Neuron (in vitro differentiated cells): Measurements from ENCODE around the gene EFHD1.
"Not testable (repeated sequence)": the region's sequence is repeated elsewhere in the genome, so short reads cannot be mapped to it uniquely, and the experiment has no call there.

ENCODE experiments used
- H2AFZ ChIP-seq: one replicate; pipeline ENCODE4 v1.6.1; 2013; ENCODE audit warnings: low read depth, mild to moderate bottlenecking, inconsistent platforms, low read length, moderate library complexity
- H3K27me3 ChIP-seq: one replicate; pipeline ENCODE4 v1.6.1; 2013; ENCODE audit warnings: low read length; ENCODE audit not compliant: insufficient read depth
- H3K36me3 ChIP-seq: one replicate; pipeline ENCODE4 v1.6.1; 2013; ENCODE audit warnings: low read length; ENCODE audit not compliant: insufficient read depth
- H3K4me1 ChIP-seq: one replicate; pipeline ENCODE4 v1.6.1; 2013; ENCODE audit warnings: low read length; ENCODE audit not compliant: insufficient read depth
- H3K4me3 ChIP-seq: 2 replicates; pipeline ENCODE4 v1.5.1; 2013; ENCODE audit warnings: mild to moderate bottlenecking, low read length, moderate library complexity
- H3K9me3 ChIP-seq: one replicate; pipeline ENCODE4 v1.6.1; 2013; ENCODE audit warnings: low read length

Gene EFHD1

DNA sequence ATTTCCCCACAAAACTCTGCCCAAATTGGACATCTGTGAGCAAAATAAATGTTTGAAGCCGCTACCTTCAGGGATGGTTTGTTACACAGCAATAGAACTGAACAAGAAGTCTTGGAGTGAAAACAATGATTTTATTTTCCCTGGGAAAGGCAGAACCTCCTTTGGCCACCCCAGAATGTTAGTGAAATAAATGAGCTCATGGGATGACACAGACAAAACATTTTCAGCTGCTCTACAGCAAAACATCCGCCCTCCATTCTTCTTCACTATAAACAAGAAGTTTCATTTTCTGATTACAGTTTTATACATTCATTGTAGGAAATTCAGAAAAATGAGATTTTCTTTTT, 4.3 kb upstream of the EFHD1 start:
- Histone ChIP-seq H3K36me3 (no peaks in the 10 kb centered on the region), H3K9me3 (no peaks in the 10 kb centered on the region), H3K27me3 (peaks cover 13% of the 10 kb centered on the region), H3K4me3 (no peak overlapping the region), H2AFZ (no peak overlapping the region), H3K4me1 (peaks cover 3% of the 10 kb centered on the region)

GRCh38 chr2:232632229-232632903, 1.0 kb upstream of the EFHD1 start:
- Histone ChIP-seq H3K4me3 (peak overlapping the region; percentile 65), H3K4me1 (peaks cover 3% of the 10 kb centered on the region), H3K9me3 (no peaks in the 10 kb centered on the region), H3K27me3 (peaks cover 14% of the 10 kb centered on the region), H3K36me3 (no peaks in the 10 kb centered on the region), H2AFZ (peak overlapping the region; percentile 98)

GRCh38 chr2:232632904-232633412, 446 bp upstream of the EFHD1 start:
- Histone ChIP-seq H3K36me3 (no peaks in the 10 kb centered on the region), H3K4me3 (peak overlapping the region; percentile 65), H3K27me3 (peaks cover 14% of the 10 kb centered on the region), H2AFZ (peak overlapping the region; percentile 98), H3K4me1 (peaks cover 3% of the 10 kb centered on the region), H3K9me3 (no peaks in the 10 kb centered on the region)

DNA sequence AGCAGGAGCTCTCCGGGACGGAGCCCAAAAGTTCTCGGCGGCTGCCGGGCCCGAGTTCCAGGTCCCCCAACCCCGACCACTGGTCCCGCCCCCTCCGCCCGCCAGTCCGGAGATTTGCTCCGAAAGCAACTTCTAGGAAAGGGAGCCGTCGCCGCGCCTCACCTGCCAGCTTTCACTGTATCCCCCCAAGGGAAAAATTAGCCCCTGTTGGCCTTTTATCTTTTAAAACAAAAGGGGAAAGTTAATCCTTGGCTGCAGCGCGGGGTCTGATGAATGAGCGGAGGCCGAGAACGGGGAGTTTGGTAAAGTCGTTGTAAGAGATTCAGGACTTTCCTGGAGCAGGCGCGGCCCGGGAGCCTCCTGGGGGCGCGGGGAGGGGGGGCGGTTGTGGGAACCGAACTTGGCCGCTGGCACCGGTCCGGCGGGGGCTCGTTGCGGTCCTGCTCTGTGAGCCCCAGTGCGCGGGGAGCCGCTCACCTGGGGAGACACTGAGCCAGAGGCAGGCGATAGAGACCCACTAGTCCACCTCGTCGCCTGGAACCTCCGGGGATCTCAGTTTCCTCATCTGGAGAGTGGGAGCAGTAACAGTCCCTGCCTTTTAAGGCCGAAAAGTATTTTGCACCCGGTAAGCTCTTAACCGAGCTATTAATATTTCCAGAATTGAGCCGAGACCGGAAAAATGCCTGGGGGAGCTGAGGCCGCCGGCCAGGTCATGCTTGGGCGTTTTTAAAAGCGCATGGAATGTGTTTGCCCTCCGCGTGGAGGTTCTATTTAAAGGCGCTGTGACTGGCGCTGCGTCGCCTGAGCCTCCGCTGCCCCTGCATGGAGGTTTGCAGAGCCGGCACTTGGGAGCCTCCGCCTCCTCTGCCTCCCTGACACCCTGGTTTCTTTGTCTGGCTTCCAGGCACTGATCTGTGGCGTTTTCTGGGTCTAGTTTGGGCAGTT, 1.1 kb downstream of the EFHD1 start:
- peak overlapping the region; percentile 98 for H2AFZ ChIP-seq
- peak overlapping the region; percentile 65 for H3K4me3 ChIP-seq
- peaks cover 3% of the 10 kb centered on the region for H3K4me1 ChIP-seq
- H3K36me3 ChIP-seq = no peaks in the 10 kb centered on the region
- H3K9me3 ChIP-seq = no peaks in the 10 kb centered on the region
- peaks cover 14% of the 10 kb centered on the region for H3K27me3 ChIP-seq

GRCh38 chr2:232635376-232635775, 2.0 kb downstream of the EFHD1 start:
- not testable (repeated sequence) for H3K36me3 ChIP-seq, H2AFZ ChIP-seq, H3K4me1 ChIP-seq, H3K4me3 ChIP-seq, H3K9me3 ChIP-seq
- peaks cover 14% of the 10 kb centered on the region for H3K27me3 ChIP-seq

DNA sequence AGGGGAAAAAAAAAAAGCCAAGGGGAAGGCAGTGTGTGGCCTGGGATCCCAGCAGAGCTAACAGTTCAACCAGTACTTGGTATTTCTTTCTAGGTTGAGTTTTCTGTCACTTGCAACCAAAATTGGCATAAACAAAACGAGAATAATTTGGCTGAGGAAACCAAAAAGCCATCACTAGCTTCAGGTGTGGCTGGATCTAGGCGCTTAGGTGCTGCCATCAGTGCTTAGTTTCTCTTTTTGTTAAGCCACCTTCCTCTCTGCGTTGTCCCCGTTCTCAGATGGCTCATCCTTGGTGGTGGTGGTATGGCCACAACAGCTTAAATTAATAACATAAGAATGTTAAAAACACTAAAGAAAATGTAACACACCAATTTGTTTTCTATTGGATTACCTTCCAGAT, 2.4 kb downstream of the EFHD1 start:
- no peaks in the 10 kb centered on the region for H3K36me3 ChIP-seq
- peaks cover 14% of the 10 kb centered on the region for H3K27me3 ChIP-seq
- H2AFZ ChIP-seq = no peak overlapping the region
- no peaks in the 10 kb centered on the region for H3K9me3 ChIP-seq
- peaks cover 3% of the 10 kb centered on the region for H3K4me1 ChIP-seq
- H3K4me3 ChIP-seq = no peak overlapping the region

DNA sequence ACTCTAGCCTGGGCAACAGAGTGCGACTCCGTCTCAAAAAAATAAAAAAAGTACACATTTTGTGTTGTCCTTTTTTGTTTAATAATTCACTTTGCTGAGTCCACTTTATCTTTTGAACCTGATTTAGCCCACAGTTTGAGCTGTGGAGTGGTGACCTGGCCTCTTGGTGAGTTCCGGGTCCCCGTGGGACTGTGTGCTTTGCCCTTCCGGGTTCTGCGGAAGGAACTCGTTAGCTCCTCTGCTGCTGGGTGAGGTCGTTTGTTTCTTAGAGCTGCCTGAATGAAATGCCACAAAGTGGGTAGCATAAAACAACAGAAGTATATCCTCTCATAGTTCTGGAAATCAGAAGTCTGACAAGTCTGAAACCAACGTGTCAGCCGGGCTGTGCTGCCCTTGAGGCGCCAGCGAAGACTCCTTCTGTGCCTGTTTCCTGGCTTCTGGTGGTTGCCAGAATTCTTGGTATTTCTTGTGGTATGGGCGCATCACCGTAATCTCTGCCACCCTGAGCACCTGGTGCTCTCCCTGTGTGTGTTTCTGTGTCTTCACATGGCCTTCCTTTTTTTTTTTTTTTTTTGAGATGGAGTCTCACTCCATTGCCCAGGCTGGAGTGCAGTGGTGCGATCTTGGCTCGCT, 3.5 kb downstream of the EFHD1 start:
- H3K4me3 ChIP-seq = no peak overlapping the region
- peaks cover 3% of the 10 kb centered on the region for H3K4me1 ChIP-seq
- no peak overlapping the region for H2AFZ ChIP-seq
- H3K36me3 ChIP-seq = no peaks in the 10 kb centered on the region
- no peaks in the 10 kb centered on the region for H3K9me3 ChIP-seq
- peaks cover 14% of the 10 kb centered on the region for H3K27me3 ChIP-seq

GRCh38 chr2:232637866-232638583, 4.6 kb downstream of the EFHD1 start:
- Histone ChIP-seq H3K9me3 (no peaks in the 10 kb centered on the region), H3K4me3 (no peak overlapping the region), H3K4me1 (peaks cover 2% of the 10 kb centered on the region), H3K27me3 (peaks cover 7% of the 10 kb centered on the region), H2AFZ (no peak overlapping the region), H3K36me3 (no peaks in the 10 kb centered on the region)

DNA sequence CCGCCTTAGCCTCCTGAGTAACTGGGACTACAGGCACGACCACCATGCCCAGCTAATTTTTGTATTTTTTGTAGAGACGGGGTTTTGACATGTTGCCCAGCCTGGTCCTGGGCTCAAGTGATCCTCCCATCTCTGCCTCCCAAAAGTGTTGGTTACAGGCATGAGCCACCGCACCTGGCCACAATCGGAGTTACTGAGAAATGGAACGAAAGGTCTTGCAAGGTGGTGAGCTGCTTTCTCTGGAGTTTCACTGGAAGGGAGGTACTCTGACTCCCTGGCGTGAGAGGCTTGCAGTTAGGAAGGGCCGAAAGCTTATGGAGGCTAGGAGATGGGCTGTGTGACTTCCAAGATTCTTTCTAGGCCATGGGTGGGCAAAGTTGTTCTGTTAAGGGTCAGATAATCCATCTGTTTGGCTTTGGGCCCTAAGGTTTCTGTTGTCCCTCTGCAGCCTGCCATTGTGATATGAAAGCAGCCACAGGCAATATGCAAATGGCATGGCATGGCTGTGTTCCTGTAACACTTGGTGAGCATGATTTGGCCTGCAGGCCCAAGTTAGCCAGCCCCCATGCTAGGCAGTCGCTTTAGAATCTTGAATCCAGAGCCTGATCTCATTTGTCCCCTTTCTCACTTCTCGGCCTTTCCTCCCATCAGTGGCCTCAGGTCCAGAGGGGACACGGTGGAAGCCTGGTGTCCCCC, 7.9 kb downstream of the EFHD1 start:
- H3K9me3 ChIP-seq = no peaks in the 10 kb centered on the region
- H3K4me1 ChIP-seq = no peaks in the 10 kb centered on the region
- H3K36me3 ChIP-seq = no peaks in the 10 kb centered on the region
- H3K4me3 ChIP-seq = no peak overlapping the region
- no peak overlapping the region for H2AFZ ChIP-seq
- no peaks in the 10 kb centered on the region for H3K27me3 ChIP-seq

DNA sequence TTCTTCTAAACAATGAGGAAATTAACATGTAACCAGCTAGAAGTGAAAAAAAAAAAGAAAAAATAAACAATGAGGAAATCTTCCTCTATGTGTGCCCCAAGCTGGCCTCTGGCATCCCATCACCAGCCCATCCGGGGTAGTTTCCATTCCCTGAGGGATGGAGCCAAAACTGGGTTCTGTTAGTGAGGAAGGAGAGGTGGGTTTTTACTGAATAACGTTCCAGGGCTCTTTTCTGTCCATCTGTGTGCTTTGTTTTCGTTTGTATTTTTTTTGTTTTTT, 9.7 kb downstream of the EFHD1 start:
- no peak overlapping the region for H3K4me3 ChIP-seq
- H3K27me3 ChIP-seq = no peaks in the 10 kb centered on the region
- no peak overlapping the region for H2AFZ ChIP-seq
- no peaks in the 10 kb centered on the region for H3K4me1 ChIP-seq
- no peaks in the 10 kb centered on the region for H3K9me3 ChIP-seq
- H3K36me3 ChIP-seq = no peaks in the 10 kb centered on the region

GRCh38 chr2:232643813-232644347, 10.5 kb downstream of the EFHD1 start:
- no peaks in the 10 kb centered on the region for H3K27me3 ChIP-seq
- no peaks in the 10 kb centered on the region for H3K9me3 ChIP-seq
- no peak overlapping the region for H3K4me3 ChIP-seq
- H3K4me1 ChIP-seq = no peaks in the 10 kb centered on the region
- no peak overlapping the region for H2AFZ ChIP-seq
- H3K36me3 ChIP-seq = no peaks in the 10 kb centered on the region

DNA sequence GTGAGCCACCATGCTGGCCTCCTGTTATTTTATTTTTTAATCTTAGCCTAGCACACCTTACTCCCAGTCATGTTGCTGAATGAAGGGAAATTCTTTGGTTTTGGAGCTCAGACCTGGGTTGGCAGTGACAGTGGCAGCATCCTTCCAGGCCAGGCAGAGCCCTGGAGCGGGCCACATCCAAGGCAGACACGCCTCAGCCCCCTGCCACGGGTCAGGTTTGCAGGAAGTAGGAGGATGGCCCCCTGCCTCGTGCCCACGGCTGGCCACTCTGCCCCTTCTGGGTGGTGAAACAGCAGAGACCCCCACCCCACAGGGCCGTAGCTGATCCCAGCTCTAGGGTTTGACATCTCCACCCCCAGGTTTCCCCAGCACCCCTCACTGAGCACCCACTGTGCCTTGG, 11.7 kb downstream of the EFHD1 start:
- no peak overlapping the region for H3K4me3 ChIP-seq

More for the DNA sequence above, 11.7 kb downstream of the EFHD1 start:
- Histone ChIP-seq H3K27me3 (no peaks in the 10 kb centered on the region), H2AFZ (no peak overlapping the region), H3K36me3 (no peaks in the 10 kb centered on the region), H3K9me3 (no peaks in the 10 kb centered on the region), H3K4me1 (no peaks in the 10 kb centered on the region)
